Aorta (tissue), 5 donors: ENCODE data around the gene RWDD1. TPM values are rescaled to one million over a fixed set of nuclear protein-coding genes. Genes with fewer than 3 reads are reported as not detected.

Experiments
- ATAC-seq: fragments of 200-7000 bp; cut with Tn5 transposase; one replicate; pipeline ENCODE4 v1.9.1; 2022; ENCODE audit warnings: moderate library complexity; ENCODE audit not compliant: low FRiP score
- DNase-seq, 2 donors: peaks; one replicate each; pipeline ENCODE4 v3.0.0-alpha.2; 2020
- H3K27ac ChIP-seq, 2 donors: one replicate each; pipeline ENCODE4 v1.5.1; 2013; ENCODE audit warnings: low read length in 2 of 2, mild to moderate bottlenecking in 2 of 2, moderate library complexity in 2 of 2, control low read depth in 1 of 2, inconsistent platforms in 1 of 2, low read depth in 1 of 2
- H3K27me3 ChIP-seq, 2 donors: one replicate each; pipeline ENCODE4 v1.6.1; 2013; ENCODE audit warnings: control low read depth in 1 of 2, low read length in 1 of 2, mild to moderate bottlenecking in 1 of 2, moderate library complexity in 1 of 2; ENCODE audit not compliant: insufficient read depth in 2 of 2, control insufficient read depth in 1 of 2
- H3K36me3 ChIP-seq, 2 donors: one replicate each; pipeline ENCODE4 v1.6.1; 2013; ENCODE audit warnings: control low read depth in 1 of 2, low read length in 1 of 2, mild to moderate bottlenecking in 1 of 2; ENCODE audit not compliant: insufficient read depth in 2 of 2, control insufficient read depth in 1 of 2
- H3K4me1 ChIP-seq, 2 donors: one replicate each; pipeline ENCODE4 v1.6.1; 2013; ENCODE audit warnings: low read length in 2 of 2, control low read depth in 1 of 2, mild to moderate bottlenecking in 1 of 2, moderate library complexity in 1 of 2; ENCODE audit not compliant: insufficient read depth in 2 of 2, control insufficient read depth in 1 of 2
- H3K4me3 ChIP-seq, 2 donors: one replicate each; pipeline ENCODE4 v1.5.1; 2013; ENCODE audit warnings: low read length in 2 of 2, control low read depth in 1 of 2, mild to moderate bottlenecking in 1 of 2
- H3K9me3 ChIP-seq: one replicate; pipeline ENCODE4 v1.6.1; 2013; ENCODE audit warnings: mild to moderate bottlenecking, low read length; ENCODE audit not compliant: control insufficient read depth
- WGBS, 2 donors: extraction: QIAGEN DNeasy Blood & Tissue Kit; methylation state at CpG; one replicate each; pipeline ENCODE4 v1.1.7; 2013; 5-methylcytosine and 5-hydroxymethylcytosine counted together
- intact Hi-C, 2 donors: fragments of 100-400 bp; cut with DNase I; formaldehyde crosslinking; loops; one replicate each; pipeline versions ENCODE4 v1.14.2 to v1.15.0; 2022
- polyA plus RNA-seq, 2 donors: library from polyadenylated mRNA; stranded (reverse); fragments of 200-250 nt; gene quantifications; one replicate each; pipeline ENCODE4 v1.2.3, GENCODE V29; 2013
- total RNA-seq, 2 donors: library from RNA; stranded (reverse); fragmentation: NEBNext Ultra II Directional; extraction: Animal tissue kit (Norgen Biotek cat#: 25700); gene quantifications; one replicate each; pipeline ENCODE4 v1.2.1, GENCODE V29; 2021
- donor health status: healthy with polysubstance abuse.
- donor health status: Bipolar disorder and iron deficiency.
- donor health status: DM: no; HTN: no; CAD: no.
- donor health status: DM: no; HTN: no; CAD: no.
- donor health status: DM: yes; HTN: yes; CAD: no.

Gene RWDD1
- total and polyA plus RNA-seq, 4 donors, result 40.2 to 111 (median 58.3) TPM

GRCh38 chr6:116531675-116532570, 39.4 kb upstream of the RWDD1 start:
- no peaks in the 10 kb centered on the region for H3K27me3 ChIP-seq
- no peak overlapping the region for H3K4me3 ChIP-seq
- no peak overlapping the region for H3K27ac ChIP-seq
- H3K36me3 ChIP-seq, result no peaks in the 10 kb centered on the region
- no peaks in the 10 kb centered on the region for H3K4me1 ChIP-seq
- ATAC-seq (peak; percentile 90), DNase-seq (peak; percentile 55 to 75)
- peaks cover 1% of the 10 kb centered on the region for H3K9me3 ChIP-seq
- intact Hi-C loops, result loop anchor here (2.0 to 10.0 kb wide), 3 partner anchors 243 to 313 kb away; no protein-coding TSS in a partner anchor
- 83 to 87% methylated on average over 12 of the region's 12 CpGs for WGBS, 2 donors

DNA sequence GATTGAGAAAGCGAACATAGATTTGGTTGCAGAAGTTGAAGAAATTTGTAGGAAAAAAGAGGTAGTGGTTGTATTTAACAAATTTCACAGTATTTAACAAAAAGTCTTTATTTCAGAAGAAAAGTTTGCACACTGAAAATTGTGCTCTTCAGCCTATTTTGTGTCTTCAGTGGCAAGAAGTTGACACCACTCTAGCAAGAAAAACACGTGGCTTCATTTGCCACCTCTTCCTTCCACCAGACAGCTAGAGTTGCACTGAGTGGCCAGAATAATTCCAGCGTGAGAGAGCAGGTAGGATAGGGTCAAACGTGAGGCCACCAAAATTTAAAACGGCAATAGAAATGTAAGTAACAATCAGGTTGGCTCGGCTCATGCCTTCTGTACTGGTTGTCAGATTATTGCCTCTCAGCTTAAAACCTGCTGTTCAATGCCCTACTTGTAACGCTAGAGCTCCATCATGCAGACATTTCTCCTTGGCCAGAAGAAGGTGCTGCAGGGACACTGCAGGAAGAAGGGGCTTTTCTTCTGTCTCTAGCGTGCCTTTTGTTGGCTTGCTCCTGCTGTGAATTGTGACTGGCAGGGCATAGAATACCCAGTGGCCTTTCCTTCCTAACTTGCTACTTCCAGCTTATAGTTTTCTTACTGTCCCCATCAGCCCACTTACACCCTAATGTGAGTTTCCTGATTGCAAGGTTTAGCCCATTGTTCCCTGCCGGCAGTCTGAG, 37.9 kb upstream of the RWDD1 start:
- Histone ChIP-seq H3K27ac (no peak overlapping the region), H3K9me3 (peaks cover 1% of the 10 kb centered on the region), H3K4me1 (no peaks in the 10 kb centered on the region), H3K4me3 (no peak overlapping the region), H3K27me3 (no peaks in the 10 kb centered on the region), H3K36me3 (no peaks in the 10 kb centered on the region)
- WGBS, 2 donors, result 60 to 65% methylated on average over 9 of the region's 9 CpGs
- ATAC-seq, result no peak
- intact Hi-C loops, result loop anchor here (2.0 to 10.0 kb wide), 3 partner anchors 245 to 311 kb away; no protein-coding TSS in a partner anchor
- DNase-seq, result no peak

DNA sequence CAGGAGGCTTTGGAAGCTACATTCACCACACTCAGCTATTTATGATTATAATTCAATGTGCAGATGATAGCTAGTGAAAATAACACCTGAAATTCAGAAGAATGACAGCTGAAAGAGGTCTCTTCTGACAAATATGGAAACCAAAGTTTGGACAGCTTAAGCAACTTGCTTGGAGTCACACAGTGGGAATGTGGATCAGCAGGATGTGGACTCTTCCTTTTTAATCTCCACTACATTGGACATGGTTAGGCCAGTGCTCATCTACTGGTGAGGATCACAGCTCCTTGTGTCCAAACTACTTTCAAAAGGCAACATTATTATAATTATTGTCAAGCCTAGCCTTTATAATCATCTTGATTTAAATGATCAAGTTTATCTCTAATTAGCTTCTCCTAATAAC, 36.2 kb upstream of the RWDD1 start:
- H3K27me3 ChIP-seq, result no peaks in the 10 kb centered on the region
- ATAC-seq (no peak), DNase-seq (no peak)
- H3K4me3 ChIP-seq, result no peak overlapping the region
- H3K27ac ChIP-seq, result no peak overlapping the region
- H3K9me3 ChIP-seq, result peaks cover 1% of the 10 kb centered on the region
- intact Hi-C loops, result loop anchor here in 1 of 2 donors (5.0 to 10.0 kb wide), 2 partner anchors 310 to 318 kb away; no protein-coding TSS in a partner anchor
- H3K4me1 ChIP-seq, result no peaks in the 10 kb centered on the region
- no peaks in the 10 kb centered on the region for H3K36me3 ChIP-seq

GRCh38 chr6:116536216-116536621, 35.1 kb upstream of the RWDD1 start:
- WGBS, 2 donors, result 20 to 28% methylated on average over 4 of the region's 4 CpGs
- H3K4me1 ChIP-seq, result no peaks in the 10 kb centered on the region
- ATAC-seq (no peak), DNase-seq (no peak)
- H3K9me3 ChIP-seq, result no peaks in the 10 kb centered on the region
- H3K4me3 ChIP-seq, result no peak overlapping the region
- intact Hi-C loops, result loop anchor here in 1 of 2 donors (5.0 to 10.0 kb wide), 2 partner anchors 309 to 319 kb away; no protein-coding TSS in a partner anchor
- no peak overlapping the region for H3K27ac ChIP-seq
- no peaks in the 10 kb centered on the region for H3K27me3 ChIP-seq
- H3K36me3 ChIP-seq, result no peaks in the 10 kb centered on the region

GRCh38 chr6:116542426-116542825, 28.9 kb upstream of the RWDD1 start:
- intact Hi-C loops, result no loop called here
- DNase-seq, result no peak
- Histone ChIP-seq H3K36me3 (no peaks in the 10 kb centered on the region), H3K27me3 (no peaks in the 10 kb centered on the region), H3K27ac (no peak overlapping the region), H3K9me3 (no peaks in the 10 kb centered on the region), H3K4me1 (no peaks in the 10 kb centered on the region), H3K4me3 (no peak overlapping the region)
- no peak for ATAC-seq

GRCh38 chr6:116543149-116543548, 28.2 kb upstream of the RWDD1 start:
- Histone ChIP-seq H3K4me3 (no peak overlapping the region), H3K9me3 (no peaks in the 10 kb centered on the region), H3K4me1 (no peaks in the 10 kb centered on the region), H3K36me3 (no peaks in the 10 kb centered on the region), H3K27ac (no peak overlapping the region), H3K27me3 (no peaks in the 10 kb centered on the region)
- intact Hi-C loops, result no loop called here
- DNase-seq (no peak), ATAC-seq (no peak)

DNA sequence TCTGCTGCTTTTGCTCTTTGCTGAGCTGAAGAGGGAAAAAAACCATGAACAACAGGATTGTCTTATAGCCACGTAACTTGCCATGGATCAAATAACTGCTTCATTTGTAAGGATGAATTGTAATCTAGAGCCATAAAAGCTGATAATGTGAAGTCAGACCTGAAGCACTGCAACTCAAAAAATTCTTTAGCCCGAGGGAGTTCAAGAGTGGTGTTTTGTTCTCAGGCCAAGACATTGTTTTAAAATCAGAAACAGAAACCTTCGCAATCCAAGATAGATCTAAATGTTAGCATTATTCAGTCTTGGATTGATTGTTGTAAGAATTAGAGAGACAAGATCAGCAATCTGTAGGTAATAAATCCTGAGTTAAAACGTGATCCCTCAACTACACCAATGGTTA, 25.7 kb upstream of the RWDD1 start, which contains the start of gene TRAPPC3L:
TRAPPC3L (minus strand) TSS at position 34 of the 400 bp plus-strand sequence. CDS start 170 bp downstream, outside the sequence.
- DNase-seq (no peak), ATAC-seq (no peak)
- no peaks in the 10 kb centered on the region for H3K4me1 ChIP-seq
- intact Hi-C loops, result no loop called here
- H3K27me3 ChIP-seq, result no peaks in the 10 kb centered on the region
- no peak within 1 kb of the TSS for H3K27ac ChIP-seq
- no peak within 1 kb of the TSS for H3K4me3 ChIP-seq
- H3K36me3 ChIP-seq, result no peaks in the 10 kb centered on the region
- WGBS, 2 donors, result 54 to 61% methylated on average over 4 of the region's 4 CpGs
- H3K9me3 ChIP-seq, result no peaks in the 10 kb centered on the region

DNA sequence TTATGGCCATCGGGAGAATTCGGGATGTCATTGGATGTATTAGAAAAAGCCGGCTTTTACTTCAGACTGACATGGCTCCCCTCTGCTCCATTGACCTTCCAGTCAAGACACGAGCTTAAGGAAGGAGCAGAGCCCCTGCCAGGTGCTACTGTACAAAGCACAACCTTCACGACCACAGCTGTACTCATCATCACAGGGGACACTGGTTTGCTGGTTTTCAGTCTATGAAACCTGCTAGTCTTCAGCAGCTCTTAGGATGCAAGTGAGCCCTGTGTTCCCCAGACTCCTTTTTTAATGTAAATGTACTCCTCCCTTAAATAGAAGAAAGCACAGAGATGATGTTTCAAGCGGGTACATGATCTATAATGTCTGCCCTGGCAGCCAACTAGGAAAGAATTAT, 23.9 kb upstream of the RWDD1 start:
- Histone ChIP-seq H3K4me1 (no peaks in the 10 kb centered on the region), H3K27me3 (no peaks in the 10 kb centered on the region), H3K27ac (no peak overlapping the region), H3K36me3 (no peaks in the 10 kb centered on the region), H3K4me3 (no peak overlapping the region), H3K9me3 (no peaks in the 10 kb centered on the region)
- ATAC-seq (no peak), DNase-seq (no peak)
- 78 to 83% methylated on average over 6 of the region's 6 CpGs for WGBS, 2 donors
- intact Hi-C loops, result no loop called here
